ENCODE measurements around the gene NPNT. TPM values are rescaled to one million over a fixed set of nuclear protein-coding genes. Genes with fewer than 3 reads are reported as not detected.

NPNT gene
- total and polyA plus RNA-seq, 4 donors = 47.1 to 354 (median 111) TPM

DNA sequence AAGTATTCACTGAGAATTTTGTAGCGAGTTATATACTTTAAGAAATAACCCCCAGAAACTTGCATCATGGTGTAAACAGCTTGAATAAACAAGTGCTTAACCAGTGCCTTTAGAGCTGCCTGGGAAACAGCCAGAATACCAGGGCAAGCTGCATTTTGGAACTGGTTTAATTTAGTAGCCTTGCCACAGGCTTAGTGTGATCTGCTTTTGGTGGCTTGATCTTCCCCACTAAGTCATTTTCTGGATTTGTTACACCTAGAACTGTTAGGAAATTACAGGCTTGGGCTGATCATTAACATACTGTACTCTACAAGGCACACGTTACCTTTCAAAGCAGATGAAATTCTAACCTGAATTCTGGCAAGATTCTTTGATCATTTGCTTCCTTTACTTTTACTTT, 35.4 kb downstream of the NPNT start:
- WGBS, 2 donors = 36 to 51% methylated on average over 2 of the region's 2 CpGs
- ATAC-seq (ENCODE audit: low FRiP score) (no peak), DNase-seq (no peak)
- Histone ChIP-seq H3K27me3 (ENCODE audit: control insufficient read depth in 1 of 2, insufficient read depth in 2 of 2, low read length in 1 of 2) (no peaks in the 10 kb centered on the region), H3K9me3 (ENCODE audit: control insufficient read depth, low read length) (no peaks in the 10 kb centered on the region), H3K27ac (ENCODE audit: low read depth in 1 of 2, low read length in 2 of 2) (no peak overlapping the region), H3K36me3 (ENCODE audit: control insufficient read depth in 1 of 2, insufficient read depth in 2 of 2, low read length in 1 of 2) (peaks cover 0 to 4% of the 10 kb centered on the region in 2 donors), H3K4me3 (ENCODE audit: low read length in 2 of 2) (no peak overlapping the region), H3K4me1 (ENCODE audit: control insufficient read depth in 1 of 2, insufficient read depth in 2 of 2, low read length in 2 of 2) (no peaks in the 10 kb centered on the region)
- intact Hi-C loops (cut with DNase I) = no loop called here

DNA sequence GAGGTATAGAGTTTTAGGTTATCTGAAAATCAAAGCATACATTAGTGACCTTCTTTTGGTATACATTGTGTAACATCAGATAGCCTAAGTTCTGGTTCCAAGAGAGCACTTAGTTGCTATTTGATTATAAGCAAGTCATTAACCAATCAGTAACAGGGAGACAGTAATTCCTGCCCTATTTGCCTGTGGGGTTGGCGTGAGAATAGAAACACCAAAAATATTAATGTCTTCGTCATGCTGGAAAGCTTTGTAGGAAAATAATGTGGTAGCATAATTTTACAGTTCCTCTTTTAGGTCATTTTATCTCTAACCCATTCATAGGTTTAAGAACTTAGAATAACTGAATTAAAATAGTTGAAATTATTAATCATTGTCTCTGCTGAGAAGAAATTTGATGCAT, 37.8 kb downstream of the NPNT start:
- WGBS, 2 donors = 84 to 86% methylated on average over 2 of the region's 2 CpGs
- ATAC-seq (ENCODE audit: low FRiP score) = no peak
- no peak overlapping the region for H3K27ac ChIP-seq (ENCODE audit: low read depth in 1 of 2, low read length in 2 of 2)
- DNase-seq = no peak
- H3K36me3 ChIP-seq (ENCODE audit: control insufficient read depth in 1 of 2, insufficient read depth in 2 of 2, low read length in 1 of 2) = peaks cover 0 to 4% of the 10 kb centered on the region in 2 donors
- H3K27me3 ChIP-seq (ENCODE audit: control insufficient read depth in 1 of 2, insufficient read depth in 2 of 2, low read length in 1 of 2) = no peaks in the 10 kb centered on the region
- H3K4me3 ChIP-seq (ENCODE audit: low read length in 2 of 2) = no peak overlapping the region
- intact Hi-C loops (cut with DNase I) = no loop called here
- H3K4me1 ChIP-seq (ENCODE audit: control insufficient read depth in 1 of 2, insufficient read depth in 2 of 2, low read length in 2 of 2) = no peaks in the 10 kb centered on the region
- H3K9me3 ChIP-seq (ENCODE audit: control insufficient read depth, low read length) = no peaks in the 10 kb centered on the region

- 92 to 97% methylated on average over 1 of the region's 1 CpG for WGBS, 2 donors
- H3K9me3 ChIP-seq (ENCODE audit: control insufficient read depth, low read length) = no peaks in the 10 kb centered on the region
- intact Hi-C loops (cut with DNase I) = no loop called here
- ATAC-seq (ENCODE audit: low FRiP score) (no peak), DNase-seq (no peak)
- H3K36me3 ChIP-seq (ENCODE audit: control insufficient read depth in 1 of 2, insufficient read depth in 2 of 2, low read length in 1 of 2) = peaks cover 0 to 4% of the 10 kb centered on the region in 2 donors
- no peaks in the 10 kb centered on the region for H3K27me3 ChIP-seq (ENCODE audit: control insufficient read depth in 1 of 2, insufficient read depth in 2 of 2, low read length in 1 of 2)
- no peaks in the 10 kb centered on the region for H3K4me1 ChIP-seq (ENCODE audit: control insufficient read depth in 1 of 2, insufficient read depth in 2 of 2, low read length in 2 of 2)
- no peak overlapping the region for H3K4me3 ChIP-seq (ENCODE audit: low read length in 2 of 2)
- H3K27ac ChIP-seq (ENCODE audit: low read depth in 1 of 2, low read length in 2 of 2) = no peak overlapping the region
These were observed 39.1 kb downstream of the NPNT start for GRCh38 chr4:105934386-105934785.

DNA sequence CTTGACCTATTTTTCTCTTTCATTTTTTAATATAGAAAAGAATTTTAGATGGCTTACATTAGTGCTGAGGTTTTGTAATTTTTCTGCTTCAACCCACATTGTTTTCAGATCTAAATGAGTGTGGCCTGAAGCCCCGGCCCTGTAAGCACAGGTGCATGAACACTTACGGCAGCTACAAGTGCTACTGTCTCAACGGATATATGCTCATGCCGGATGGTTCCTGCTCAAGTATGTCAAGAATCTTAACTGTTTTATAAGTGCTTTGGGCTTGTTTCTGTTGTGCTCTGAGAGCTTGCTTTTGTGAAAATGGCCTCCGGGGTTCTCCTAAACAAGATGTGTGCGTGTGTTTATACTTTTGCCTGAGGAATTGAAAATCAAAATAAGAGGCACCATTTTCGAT, 41.6 kb downstream of the NPNT start:
- no peak overlapping the region for H3K27ac ChIP-seq (ENCODE audit: low read depth in 1 of 2, low read length in 2 of 2)
- no peaks in the 10 kb centered on the region for H3K27me3 ChIP-seq (ENCODE audit: control insufficient read depth in 1 of 2, insufficient read depth in 2 of 2, low read length in 1 of 2)
- intact Hi-C loops (cut with DNase I) = no loop called here
- no peak overlapping the region for H3K4me3 ChIP-seq (ENCODE audit: low read length in 2 of 2)
- no peaks in the 10 kb centered on the region for H3K4me1 ChIP-seq (ENCODE audit: control insufficient read depth in 1 of 2, insufficient read depth in 2 of 2, low read length in 2 of 2)
- H3K36me3 ChIP-seq (ENCODE audit: control insufficient read depth in 1 of 2, insufficient read depth in 2 of 2, low read length in 1 of 2) = peaks cover 3 to 6% of the 10 kb centered on the region in 2 donors
- DNase-seq (no peak), ATAC-seq (ENCODE audit: low FRiP score) (no peak)
- no peaks in the 10 kb centered on the region for H3K9me3 ChIP-seq (ENCODE audit: control insufficient read depth, low read length)
- WGBS, 2 donors = 83 to 88% methylated on average over 7 of the region's 7 CpGs

GRCh38 chr4:105937759-105938158, 42.5 kb downstream of the NPNT start:
- 75 to 84% methylated on average over 1 of the region's 1 CpG for WGBS, 2 donors

DNA sequence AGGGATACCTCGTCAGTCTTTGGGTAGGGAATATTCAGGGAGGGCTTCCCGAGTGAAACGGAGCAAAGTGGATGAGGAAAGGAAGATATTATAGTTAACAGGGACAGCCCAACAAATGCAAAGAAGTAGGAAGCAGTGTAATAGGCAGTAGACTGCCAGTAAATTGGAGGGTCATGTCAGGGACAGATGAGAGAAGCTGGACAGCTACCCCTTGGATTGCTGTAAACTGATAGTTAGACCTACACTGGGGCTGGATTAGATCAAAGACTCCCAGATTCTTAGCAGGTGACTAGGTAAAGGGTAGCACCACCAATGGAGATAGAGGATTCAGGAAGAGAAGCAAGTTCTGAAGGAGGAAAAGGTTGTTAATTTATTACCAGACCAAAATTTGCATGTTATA, 48.0 kb downstream of the NPNT start:
- 90 to 94% methylated on average over 3 of the region's 3 CpGs for WGBS, 2 donors
- Histone ChIP-seq H3K4me1 (ENCODE audit: control insufficient read depth in 1 of 2, insufficient read depth in 2 of 2, low read length in 2 of 2) (peaks cover 0 to 2% of the 10 kb centered on the region in 2 donors), H3K36me3 (ENCODE audit: control insufficient read depth in 1 of 2, insufficient read depth in 2 of 2, low read length in 1 of 2) (peaks cover 3 to 7% of the 10 kb centered on the region in 2 donors), H3K4me3 (ENCODE audit: low read length in 2 of 2) (no peak overlapping the region), H3K27me3 (ENCODE audit: control insufficient read depth in 1 of 2, insufficient read depth in 2 of 2, low read length in 1 of 2) (no peaks in the 10 kb centered on the region), H3K9me3 (ENCODE audit: control insufficient read depth, low read length) (no peaks in the 10 kb centered on the region), H3K27ac (ENCODE audit: low read depth in 1 of 2, low read length in 2 of 2) (no peak overlapping the region)
- DNase-seq (no peak), ATAC-seq (ENCODE audit: low FRiP score) (no peak)
- intact Hi-C loops (cut with DNase I) = no loop called here

More at GRCh38 chr4:105937759-105938158, 42.5 kb downstream of the NPNT start:
- intact Hi-C loops (cut with DNase I) = no loop called here
- Histone ChIP-seq H3K4me1 (ENCODE audit: control insufficient read depth in 1 of 2, insufficient read depth in 2 of 2, low read length in 2 of 2) (no peaks in the 10 kb centered on the region), H3K27ac (ENCODE audit: low read depth in 1 of 2, low read length in 2 of 2) (no peak overlapping the region), H3K9me3 (ENCODE audit: control insufficient read depth, low read length) (no peaks in the 10 kb centered on the region), H3K36me3 (ENCODE audit: control insufficient read depth in 1 of 2, insufficient read depth in 2 of 2, low read length in 1 of 2) (peaks cover 3 to 6% of the 10 kb centered on the region in 2 donors), H3K27me3 (ENCODE audit: control insufficient read depth in 1 of 2, insufficient read depth in 2 of 2, low read length in 1 of 2) (no peaks in the 10 kb centered on the region), H3K4me3 (ENCODE audit: low read length in 2 of 2) (no peak overlapping the region)
- DNase-seq = no peak
- ATAC-seq (ENCODE audit: low FRiP score) = no peak

DNA sequence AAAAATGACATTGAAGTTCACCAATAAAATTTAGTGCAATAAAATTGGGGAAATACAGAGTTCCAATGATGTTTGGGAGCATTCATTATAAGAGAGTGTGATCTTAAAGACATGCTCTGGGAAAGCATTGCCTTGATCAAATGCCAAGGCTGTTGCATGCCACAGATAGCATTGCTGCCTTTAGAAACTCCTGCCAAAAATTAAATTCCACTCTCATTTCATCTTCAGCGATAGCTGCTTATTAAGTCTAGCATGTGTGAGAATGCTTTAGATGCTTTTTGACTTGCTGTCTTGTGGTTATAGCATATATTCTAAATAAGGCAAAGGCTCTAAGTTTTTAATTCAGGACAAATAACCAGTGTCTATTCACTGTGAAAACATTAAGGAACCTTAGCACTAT, 49.3 kb downstream of the NPNT start:
- intact Hi-C loops (cut with DNase I) = no loop called here
- Histone ChIP-seq H3K4me1 (ENCODE audit: control insufficient read depth in 1 of 2, insufficient read depth in 2 of 2, low read length in 2 of 2) (peaks cover 0 to 2% of the 10 kb centered on the region in 2 donors), H3K27ac (ENCODE audit: low read depth in 1 of 2, low read length in 2 of 2) (no peak overlapping the region), H3K4me3 (ENCODE audit: low read length in 2 of 2) (no peak overlapping the region), H3K27me3 (ENCODE audit: control insufficient read depth in 1 of 2, insufficient read depth in 2 of 2, low read length in 1 of 2) (no peaks in the 10 kb centered on the region), H3K36me3 (ENCODE audit: control insufficient read depth in 1 of 2, insufficient read depth in 2 of 2, low read length in 1 of 2) (peaks cover 3 to 7% of the 10 kb centered on the region in 2 donors), H3K9me3 (ENCODE audit: control insufficient read depth, low read length) (no peaks in the 10 kb centered on the region)
- no peak for DNase-seq
- 0 to 4% methylated on average over 1 of the region's 1 CpG for WGBS, 2 donors
- no peak for ATAC-seq (ENCODE audit: low FRiP score)

DNA sequence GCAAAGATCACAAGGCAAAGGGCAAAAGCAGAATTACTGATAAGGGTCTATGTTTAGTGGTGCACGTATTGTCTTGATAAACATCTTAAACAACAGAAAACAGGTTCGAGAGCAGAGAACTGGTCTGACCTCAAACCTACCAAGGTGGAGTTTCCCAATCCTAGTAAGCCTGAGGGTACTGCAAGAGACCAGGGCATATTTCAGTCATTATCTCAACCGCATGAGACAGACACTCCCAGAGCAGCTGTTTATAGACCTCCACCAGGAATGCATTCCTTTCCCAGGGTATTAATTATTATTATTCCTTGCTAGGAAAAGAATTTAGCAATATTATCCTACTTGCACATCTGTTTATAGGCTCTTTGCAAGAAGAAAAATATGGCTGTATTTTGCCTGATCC, 51.5 kb downstream of the NPNT start:
- DNase-seq = no peak
- intact Hi-C loops (cut with DNase I) = no loop called here
- no peak overlapping the region for H3K27ac ChIP-seq (ENCODE audit: low read depth in 1 of 2, low read length in 2 of 2)
- H3K4me3 ChIP-seq (ENCODE audit: low read length in 2 of 2) = no peak overlapping the region
- H3K9me3 ChIP-seq (ENCODE audit: control insufficient read depth, low read length) = no peaks in the 10 kb centered on the region
- H3K4me1 ChIP-seq (ENCODE audit: control insufficient read depth in 1 of 2, insufficient read depth in 2 of 2, low read length in 2 of 2) = peaks cover 0 to 3% of the 10 kb centered on the region in 2 donors
- no peak for ATAC-seq (ENCODE audit: low FRiP score)
- peaks cover 3 to 4% of the 10 kb centered on the region in 2 donors for H3K36me3 ChIP-seq (ENCODE audit: control insufficient read depth in 1 of 2, insufficient read depth in 2 of 2, low read length in 1 of 2)
- 85 to 90% methylated on average over 3 of the region's 3 CpGs for WGBS, 2 donors
- H3K27me3 ChIP-seq (ENCODE audit: control insufficient read depth in 1 of 2, insufficient read depth in 2 of 2, low read length in 1 of 2) = no peaks in the 10 kb centered on the region

GRCh38 chr4:105950701-105951100, 55.4 kb downstream of the NPNT start:
- DNase-seq (no peak), ATAC-seq (ENCODE audit: low FRiP score) (no peak)
- Histone ChIP-seq H3K27me3 (ENCODE audit: control insufficient read depth in 1 of 2, insufficient read depth in 2 of 2, low read length in 1 of 2) (no peaks in the 10 kb centered on the region), H3K27ac (ENCODE audit: low read depth in 1 of 2, low read length in 2 of 2) (no peak overlapping the region), H3K9me3 (ENCODE audit: control insufficient read depth, low read length) (no peaks in the 10 kb centered on the region), H3K4me3 (ENCODE audit: low read length in 2 of 2) (no peak overlapping the region), H3K36me3 (ENCODE audit: control insufficient read depth in 1 of 2, insufficient read depth in 2 of 2, low read length in 1 of 2) (peaks cover 0 to 7% of the 10 kb centered on the region in 2 donors), H3K4me1 (ENCODE audit: control insufficient read depth in 1 of 2, insufficient read depth in 2 of 2, low read length in 2 of 2) (peaks cover 0 to 1% of the 10 kb centered on the region in 2 donors)
- intact Hi-C loops (cut with DNase I) = no loop called here
- 91 to 92% methylated on average over 5 of the region's 5 CpGs for WGBS, 2 donors
